Lower lobe of right lung (tissue), 2 donors: ENCODE data around the gene LONRF3. TPM values are rescaled to one million over a fixed set of nuclear protein-coding genes. Genes with fewer than 3 reads are reported as not detected.

ENCODE experiments used
- ATAC-seq, 2 donors: fragments of 200-7000 bp; cut with Tn5 transposase; one replicate each; pipeline ENCODE4 v1.9.1; 2020 to 2022; ENCODE audit warnings: mild to moderate bottlenecking in 2 of 2, moderate library complexity in 2 of 2
- DNase-seq: peaks from one replicate; pipeline ENCODE4 v3.0.0-alpha.2; 2020
- H3K27ac ChIP-seq: fragments of 200-600 bp; one replicate; pipeline ENCODE4 v1.8.0; 2022
- H3K27me3 ChIP-seq: fragments of 200-600 bp; one replicate; pipeline ENCODE4 v1.8.0; 2022; ENCODE audit warnings: low read depth
- H3K36me3 ChIP-seq: fragments of 200-600 bp; one replicate; pipeline ENCODE4 v1.8.0; 2022; ENCODE audit warnings: mild to moderate bottlenecking
- H3K4me1 ChIP-seq: fragments of 200-600 bp; one replicate; pipeline ENCODE4 v1.8.0; 2022
- H3K4me3 ChIP-seq: fragments of 200-600 bp; one replicate; pipeline ENCODE4 v1.8.0; 2022; ENCODE audit warnings: mild to moderate bottlenecking
- H3K9me3 ChIP-seq: fragments of 200-600 bp; one replicate; pipeline ENCODE4 v1.8.0; 2022
- intact Hi-C: fragments of 100-400 bp; cut with DNase I; formaldehyde crosslinking; loops from one replicate; pipeline ENCODE4 v1.11.0; 2022
- total RNA-seq: library from RNA; stranded (reverse); fragmentation: NEBNext Ultra II Directional; extraction: Animal tissue kit (Norgen Biotek cat#: 25700); gene quantifications from one replicate; pipeline ENCODE4 v1.2.1, GENCODE V29; 2021
- TF ChIP-seq, protein P1 (sequence below): fragments of 200-600 bp; IDR thresholded peaks from one replicate; pipeline ENCODE4 v1.8.0; 2022; ENCODE audit warnings: antibody characterized with exemption, mild to moderate bottlenecking
- donor health status: DM: no; HTN: yes; CAD: no; lungs with severe emphysema.

LONRF3 gene
- total RNA-seq, 1 donor from 2014 or later = 27.6 TPM

DNA sequence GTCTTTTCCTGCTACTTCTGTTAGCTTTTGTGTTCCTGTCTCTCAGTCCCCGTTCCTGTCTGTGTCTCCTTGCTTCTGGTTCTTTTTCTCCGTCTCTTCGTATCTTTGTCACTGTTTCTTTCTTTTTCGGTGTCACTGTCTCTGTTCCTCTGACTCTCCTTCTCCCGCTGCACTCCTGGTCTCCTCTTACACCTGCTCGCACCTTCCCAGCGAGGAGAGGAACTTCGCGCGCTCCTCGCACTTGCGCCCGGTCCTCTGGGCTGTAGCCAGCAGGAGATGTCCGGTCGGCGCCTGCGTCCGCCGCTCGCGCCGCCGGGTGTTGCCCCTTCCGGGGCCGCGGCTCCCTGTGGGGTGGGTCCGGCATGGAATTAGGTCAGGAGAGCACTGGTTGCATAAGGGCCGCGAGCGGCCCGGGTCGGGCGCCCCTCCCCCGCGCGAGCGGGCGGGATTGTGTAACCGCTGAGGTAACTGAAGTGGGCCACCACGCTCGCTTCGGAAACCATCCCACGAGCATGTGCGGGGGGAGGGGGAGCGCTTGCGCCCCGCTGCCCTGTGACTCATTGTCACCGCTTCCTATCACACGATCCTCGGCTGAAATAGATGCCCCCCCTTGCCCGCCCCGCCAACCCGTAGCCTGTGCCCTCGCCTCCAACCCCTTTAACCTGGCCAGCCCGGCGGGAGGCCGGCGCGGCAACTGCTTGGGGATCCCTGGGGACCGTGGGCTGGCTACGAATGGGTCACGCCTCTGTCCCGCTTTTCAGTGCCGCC lies 1.6 kb downstream of the LONRF3 start:
- peak overlapping the region; percentile 66 for H3K4me3 ChIP-seq
- H3K4me1 ChIP-seq = peaks cover 7% of the 10 kb centered on the region
- ATAC-seq = peak; percentile 83 to 92
- peaks cover 9% of the 10 kb centered on the region for H3K27me3 ChIP-seq
- peak; percentile 90 for DNase-seq
- TF ChIP-seq, protein P1, sequence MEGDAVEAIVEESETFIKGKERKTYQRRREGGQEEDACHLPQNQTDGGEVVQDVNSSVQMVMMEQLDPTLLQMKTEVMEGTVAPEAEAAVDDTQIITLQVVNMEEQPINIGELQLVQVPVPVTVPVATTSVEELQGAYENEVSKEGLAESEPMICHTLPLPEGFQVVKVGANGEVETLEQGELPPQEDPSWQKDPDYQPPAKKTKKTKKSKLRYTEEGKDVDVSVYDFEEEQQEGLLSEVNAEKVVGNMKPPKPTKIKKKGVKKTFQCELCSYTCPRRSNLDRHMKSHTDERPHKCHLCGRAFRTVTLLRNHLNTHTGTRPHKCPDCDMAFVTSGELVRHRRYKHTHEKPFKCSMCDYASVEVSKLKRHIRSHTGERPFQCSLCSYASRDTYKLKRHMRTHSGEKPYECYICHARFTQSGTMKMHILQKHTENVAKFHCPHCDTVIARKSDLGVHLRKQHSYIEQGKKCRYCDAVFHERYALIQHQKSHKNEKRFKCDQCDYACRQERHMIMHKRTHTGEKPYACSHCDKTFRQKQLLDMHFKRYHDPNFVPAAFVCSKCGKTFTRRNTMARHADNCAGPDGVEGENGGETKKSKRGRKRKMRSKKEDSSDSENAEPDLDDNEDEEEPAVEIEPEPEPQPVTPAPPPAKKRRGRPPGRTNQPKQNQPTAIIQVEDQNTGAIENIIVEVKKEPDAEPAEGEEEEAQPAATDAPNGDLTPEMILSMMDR = no peak
- H3K9me3 ChIP-seq = no peaks in the 10 kb centered on the region
- peaks cover 11% of the 10 kb centered on the region for H3K36me3 ChIP-seq
- peak overlapping the region; percentile 87 for H3K27ac ChIP-seq
- intact Hi-C loops = no loop called here

DNA sequence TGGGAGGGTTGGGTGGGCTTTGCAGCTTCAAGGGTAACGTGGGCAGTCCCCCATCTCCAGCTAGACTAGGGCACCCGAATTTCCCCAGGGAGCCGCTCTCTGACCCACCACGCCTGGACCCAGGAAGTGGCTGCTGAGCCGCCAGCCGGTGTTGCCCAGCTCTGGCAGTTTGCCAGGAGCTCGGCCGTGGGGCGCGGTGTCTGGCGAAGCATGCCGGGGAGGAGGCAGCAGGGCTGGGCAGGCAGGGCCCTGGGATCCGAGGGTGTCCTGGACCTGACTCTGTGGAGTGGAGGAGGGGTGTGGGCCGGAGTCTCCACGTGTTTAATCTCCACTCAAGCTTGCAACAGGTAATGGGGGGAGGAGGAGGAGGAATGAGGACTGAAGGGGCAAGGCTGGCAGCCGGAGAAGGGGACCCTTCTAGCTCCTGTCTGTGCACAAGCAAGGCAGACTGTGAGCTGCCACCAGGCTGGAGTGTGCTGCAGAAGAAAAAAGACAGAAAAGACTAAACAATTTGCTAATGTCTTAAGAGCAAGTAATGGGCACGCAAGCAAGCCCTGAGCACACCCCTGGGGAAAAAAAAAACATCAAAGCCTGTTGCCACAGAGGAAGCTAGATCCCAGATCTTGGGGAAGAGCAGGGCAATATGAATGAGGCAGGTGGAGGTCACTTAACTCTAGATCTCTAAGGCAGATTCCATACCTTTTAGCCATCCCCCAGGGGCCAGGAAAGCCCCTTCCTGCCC lies 2.4 kb downstream of the LONRF3 start:
- peaks cover 9% of the 10 kb centered on the region for H3K27me3 ChIP-seq
- peak overlapping the region; percentile 87 for H3K27ac ChIP-seq
- H3K4me3 ChIP-seq = peak overlapping the region; percentile 66
- H3K36me3 ChIP-seq = peaks cover 11% of the 10 kb centered on the region
- DNase-seq (peak; percentile 79), ATAC-seq (peak; percentile 53 to 70)
- peaks cover 7% of the 10 kb centered on the region for H3K4me1 ChIP-seq
- H3K9me3 ChIP-seq = no peaks in the 10 kb centered on the region
- intact Hi-C loops = no loop called here
- TF ChIP-seq, protein P1 = no peak

DNA sequence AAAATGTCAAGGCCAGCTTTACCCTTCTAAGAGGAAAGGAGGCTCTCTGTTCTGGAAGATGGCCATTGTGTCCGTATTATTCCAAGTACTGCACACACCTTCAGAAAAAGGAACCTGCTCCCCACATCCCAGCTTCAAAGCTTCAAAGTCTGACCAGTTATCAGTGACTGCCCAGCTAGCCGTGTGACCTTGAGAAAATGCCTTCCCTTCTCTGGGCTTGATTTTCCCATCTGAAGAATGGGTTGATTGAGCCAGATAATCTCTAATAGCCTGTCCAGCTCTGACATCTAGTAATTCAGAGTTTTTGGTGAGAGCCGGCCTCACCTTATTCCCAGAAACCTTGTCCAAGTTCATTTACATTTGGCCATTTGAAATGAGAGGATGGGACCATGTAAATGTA lies 3.0 kb downstream of the LONRF3 start:
- H3K36me3 ChIP-seq = peaks cover 11% of the 10 kb centered on the region
- peak overlapping the region; percentile 87 for H3K27ac ChIP-seq
- H3K9me3 ChIP-seq = no peaks in the 10 kb centered on the region
- TF ChIP-seq, protein P1 = no peak
- H3K4me3 ChIP-seq = peak overlapping the region; percentile 66
- intact Hi-C loops = no loop called here
- DNase-seq = no peak
- no peak for ATAC-seq
- peaks cover 9% of the 10 kb centered on the region for H3K27me3 ChIP-seq
- H3K4me1 ChIP-seq = peaks cover 7% of the 10 kb centered on the region

DNA sequence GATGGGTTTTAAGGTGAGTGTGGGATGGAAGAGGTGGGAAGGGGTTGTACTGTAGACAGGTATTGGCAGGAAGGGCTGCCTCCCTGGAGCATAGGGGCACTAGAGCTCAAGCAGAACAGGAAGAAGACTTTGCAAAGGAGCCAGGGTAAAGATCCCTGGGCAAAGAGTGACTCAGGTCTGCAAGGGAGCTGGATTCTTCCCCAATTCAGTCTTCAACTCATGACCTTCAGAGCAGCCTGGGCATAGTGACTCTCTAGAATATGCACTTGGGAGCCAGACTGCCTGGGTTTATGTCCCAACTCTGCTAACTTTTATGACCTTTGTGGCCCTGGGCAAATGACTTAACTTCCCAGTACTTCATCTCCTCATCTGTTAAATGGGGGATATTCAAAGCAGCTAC lies 4.0 kb downstream of the LONRF3 start:
- no peak overlapping the region for H3K4me3 ChIP-seq
- ATAC-seq (no peak), DNase-seq (no peak)
- no peaks in the 10 kb centered on the region for H3K9me3 ChIP-seq
- H3K36me3 ChIP-seq = peaks cover 11% of the 10 kb centered on the region
- intact Hi-C loops = no loop called here
- H3K27me3 ChIP-seq = peaks cover 1% of the 10 kb centered on the region
- peaks cover 5% of the 10 kb centered on the region for H3K4me1 ChIP-seq
- TF ChIP-seq, protein P1 = no peak
- H3K27ac ChIP-seq = no peak overlapping the region

DNA sequence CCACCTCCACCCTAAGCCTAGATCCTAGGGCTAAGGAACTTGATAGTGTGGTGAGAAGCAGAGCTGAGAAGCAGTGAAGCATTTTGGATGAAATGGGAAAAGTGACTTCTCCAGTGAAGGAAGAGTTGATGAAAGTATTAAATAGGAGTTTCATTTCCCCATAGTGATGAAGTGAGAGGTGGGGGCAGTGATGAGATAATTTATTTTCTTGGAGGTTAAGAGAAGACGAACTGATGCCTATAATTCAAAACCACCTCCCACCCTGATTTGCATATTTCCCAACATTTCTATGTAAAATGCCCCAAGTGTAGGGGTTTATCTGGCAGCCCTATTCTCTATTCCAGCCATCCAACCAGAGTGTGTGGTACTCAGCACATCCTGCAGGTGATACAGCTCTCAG lies 6.3 kb downstream of the LONRF3 start:
- intact Hi-C loops = no loop called here
- DNase-seq = no peak
- no peaks in the 10 kb centered on the region for H3K4me1 ChIP-seq
- no peaks in the 10 kb centered on the region for H3K27me3 ChIP-seq
- H3K36me3 ChIP-seq = peaks cover 11% of the 10 kb centered on the region
- no peak overlapping the region for H3K27ac ChIP-seq
- H3K4me3 ChIP-seq = no peak overlapping the region
- no peaks in the 10 kb centered on the region for H3K9me3 ChIP-seq
- TF ChIP-seq, protein P1 = no peak
- ATAC-seq = no peak
